GM18867 (cell line): ENCODE measurements around the gene AKAP6.
"Not testable (repeated sequence)": the region's sequence is repeated elsewhere in the genome, so short reads cannot be mapped to it uniquely, and the experiment has no call there.

ENCODE experiments used
- ATAC-seq: cut with Tn5 transposase; IDR thresholded peaks from one replicate; pipeline ENCODE4 v1.9.1; 2021; ENCODE audit warnings: mild to moderate bottlenecking, moderate library complexity; ENCODE audit not compliant: unreplicated experiment

Gene AKAP6

GRCh38 chr14:32571551-32571950 lies 242.5 kb downstream of the AKAP6 start:
- no peak for ATAC-seq

GRCh38 chr14:32571995-32572866 lies 243.1 kb downstream of the AKAP6 start:
- peak; percentile 75 for ATAC-seq

- no peak for ATAC-seq
These were observed 243.7 kb downstream of the AKAP6 start for GRCh38 chr14:32572867-32573150.

DNA sequence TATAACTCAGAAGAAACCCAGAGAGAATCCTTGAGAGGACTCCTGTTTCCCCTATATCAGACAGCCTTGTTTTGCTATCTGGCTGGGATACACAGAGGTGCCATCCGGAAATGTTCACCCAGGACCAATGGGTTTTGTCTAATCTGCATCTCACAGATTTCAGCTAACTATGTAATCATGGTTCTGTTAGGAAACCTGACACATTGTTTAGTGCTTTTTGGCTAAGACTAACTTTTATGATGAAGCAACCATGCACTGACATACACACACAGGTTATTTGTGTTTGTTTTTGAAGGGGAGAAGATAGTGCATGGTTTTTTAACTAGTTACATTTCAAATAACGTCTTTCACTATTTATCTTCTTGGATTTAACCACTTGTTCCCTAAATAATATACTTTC lies 245.2 kb downstream of the AKAP6 start:
- no peak for ATAC-seq

DNA sequence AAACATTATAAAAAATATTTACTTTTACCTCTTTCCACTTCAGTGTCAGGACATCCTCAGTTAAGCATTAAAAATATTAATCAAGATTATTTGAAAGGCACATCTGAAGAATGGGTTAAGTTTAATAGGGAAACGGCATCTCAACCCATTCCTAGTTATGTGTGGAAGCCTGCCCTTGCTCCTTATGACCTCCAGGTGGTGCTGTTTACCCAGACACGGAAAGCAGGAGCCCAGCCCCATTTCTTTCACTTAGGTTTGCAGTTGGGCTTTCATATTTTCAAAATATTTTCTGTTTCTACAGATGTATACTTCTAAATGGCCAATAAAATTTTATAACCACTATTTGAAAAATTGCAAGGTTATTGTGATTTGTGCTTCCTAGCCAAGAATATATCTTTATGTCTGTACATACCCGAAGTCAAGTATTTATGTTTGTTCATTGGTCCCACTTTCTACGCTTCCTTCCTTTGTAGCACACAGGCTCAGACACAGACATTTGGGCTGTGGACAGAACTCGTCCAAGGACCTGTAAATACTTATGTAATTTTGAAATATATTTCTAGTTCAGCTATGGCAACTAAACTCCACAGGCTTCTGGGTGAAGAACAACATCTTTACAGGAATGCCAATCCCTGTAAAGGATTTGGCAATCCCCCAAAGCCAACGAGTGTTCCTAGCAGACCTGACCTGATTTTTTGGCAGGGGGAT lies 247.1 kb downstream of the AKAP6 start:
- peak; percentile 60 for ATAC-seq

DNA sequence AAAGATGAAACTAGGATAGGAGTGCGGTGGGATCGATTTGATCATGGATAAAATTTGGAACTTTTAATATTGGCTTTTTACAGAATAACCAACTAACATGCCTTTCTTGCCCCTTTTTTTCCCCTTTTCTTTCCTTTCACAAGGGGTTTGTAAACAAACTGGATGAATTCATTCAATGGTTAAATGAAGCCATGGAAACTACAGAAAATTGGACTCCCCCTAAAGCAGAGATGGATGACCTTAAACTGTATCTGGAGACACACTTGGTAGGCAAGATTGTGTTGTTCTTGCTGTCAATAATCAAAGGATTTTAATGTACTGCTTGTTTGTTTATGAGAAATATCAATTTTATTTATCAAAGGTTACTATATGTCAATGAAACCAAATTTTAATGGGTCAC lies 247.9 kb downstream of the AKAP6 start:
- no peak for ATAC-seq

DNA sequence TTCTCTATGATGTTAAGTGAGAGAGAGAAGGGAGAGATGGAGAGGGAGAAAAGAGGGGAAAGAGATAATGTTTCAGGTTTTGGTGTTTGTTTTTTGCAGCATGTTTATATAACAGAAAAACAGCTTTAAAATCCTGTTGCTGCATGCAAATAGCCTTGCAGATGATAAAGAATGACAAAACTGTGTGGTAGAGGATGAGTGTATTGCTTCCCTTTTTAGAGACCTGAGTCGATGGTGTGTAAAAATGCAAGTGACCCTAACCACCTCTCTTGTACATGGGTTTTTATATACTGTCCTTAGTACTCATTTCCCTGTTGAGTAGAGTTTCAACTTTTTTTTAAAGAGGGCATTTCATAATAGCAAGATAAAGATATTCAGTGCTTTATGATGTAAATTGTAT lies 249.1 kb downstream of the AKAP6 start:
- peak; percentile 85 for ATAC-seq

DNA sequence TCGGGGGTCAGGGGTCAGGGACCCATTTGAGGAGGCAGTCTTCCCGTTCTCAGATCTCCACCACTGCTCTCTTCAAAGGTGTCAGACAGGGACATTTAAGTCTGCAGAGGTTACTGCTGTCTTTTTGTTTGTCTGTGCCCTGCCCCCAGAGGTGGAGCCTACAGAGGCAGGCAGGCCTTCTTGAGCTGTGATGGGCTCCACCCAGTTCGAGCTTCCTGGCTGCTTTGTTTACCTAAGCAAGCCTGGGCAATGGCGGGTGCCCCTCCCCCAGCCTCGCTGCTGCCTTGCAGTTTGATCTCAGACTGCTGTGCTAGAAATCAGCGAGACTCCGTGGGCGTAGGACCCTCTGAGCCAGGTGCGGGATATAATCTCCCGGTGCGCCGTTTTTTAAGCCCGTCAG lies 254.3 kb downstream of the AKAP6 start:
- ATAC-seq: not testable (repeated sequence)

GRCh38 chr14:32584079-32584478 lies 255.0 kb downstream of the AKAP6 start:
- ATAC-seq: no peak

DNA sequence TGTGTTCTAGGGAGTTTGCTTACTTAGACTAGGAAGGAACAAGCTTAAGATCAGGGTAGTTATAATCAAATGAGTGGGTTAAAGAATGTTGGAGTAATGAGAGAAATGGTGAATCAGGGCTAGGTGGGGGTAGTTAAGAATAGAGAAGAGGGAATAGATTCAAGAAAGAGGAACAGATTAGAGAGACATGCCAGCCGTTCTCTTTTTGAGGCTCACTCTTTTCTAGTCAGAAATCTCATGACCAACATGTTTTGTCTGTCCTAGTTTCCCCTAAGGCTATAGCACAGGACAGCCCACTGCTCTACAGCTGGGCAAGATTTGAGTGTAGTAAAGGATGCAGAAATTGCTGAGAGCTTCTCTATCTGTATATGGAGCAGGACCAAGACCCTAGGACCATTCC lies 258.4 kb downstream of the AKAP6 start:
- no peak for ATAC-seq

DNA sequence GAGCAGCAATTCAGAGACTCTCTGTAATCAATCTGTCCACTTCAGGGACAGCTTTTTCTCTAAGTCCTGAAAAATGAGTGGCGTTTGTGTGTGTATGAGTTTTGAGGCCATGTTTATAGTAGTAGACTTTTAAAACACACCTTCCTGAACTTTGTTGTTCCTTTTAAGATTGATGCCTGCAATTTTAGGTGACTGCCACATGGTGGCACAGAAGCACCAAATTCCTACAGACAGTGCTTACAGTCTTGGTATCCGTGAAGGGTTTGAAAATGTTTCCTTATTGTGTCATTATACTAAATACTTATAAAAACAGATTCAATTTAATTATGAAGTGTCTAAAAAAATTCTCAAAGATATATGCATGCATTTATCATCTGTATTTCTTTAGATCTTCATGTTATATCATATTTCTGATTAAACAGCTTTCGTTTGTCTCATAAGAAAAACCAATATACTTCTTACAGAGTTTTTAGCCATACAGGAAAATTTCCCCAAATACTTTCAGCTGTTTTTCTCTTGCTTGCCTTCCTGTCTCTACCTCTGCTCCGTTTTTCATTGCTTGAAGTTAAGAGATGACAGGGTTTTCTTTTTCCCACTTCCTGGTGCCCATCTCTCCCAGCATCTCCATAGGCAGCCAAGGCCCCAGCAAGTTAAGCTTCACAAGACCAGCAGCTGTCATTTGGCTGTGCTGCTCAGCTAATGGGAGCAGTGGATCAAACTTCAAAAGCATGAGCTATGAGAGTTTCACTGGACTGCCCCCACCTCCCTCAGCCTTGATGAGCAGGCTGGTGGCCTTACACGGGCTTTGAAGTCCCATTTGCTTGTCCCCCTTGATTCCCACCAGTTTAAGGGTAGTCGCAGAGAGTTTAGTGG lies 259.6 kb downstream of the AKAP6 start:
- ATAC-seq: peak; percentile 76

GRCh38 chr14:32590157-32590556 lies 261.1 kb downstream of the AKAP6 start:
- no peak for ATAC-seq

GRCh38 chr14:32593290-32593942 lies 264.3 kb downstream of the AKAP6 start:
- ATAC-seq: no peak

- no peak for ATAC-seq
These were observed 265.7 kb downstream of the AKAP6 start for GRCh38 chr14:32594766-32595165.

- ATAC-seq: no peak
These were observed 266.4 kb downstream of the AKAP6 start for GRCh38 chr14:32595497-32595896.

- no peak for ATAC-seq
These were observed 267.3 kb downstream of the AKAP6 start for GRCh38 chr14:32596390-32596789.

GRCh38 chr14:32597771-32598170 lies 268.7 kb downstream of the AKAP6 start:
- ATAC-seq: no peak

DNA sequence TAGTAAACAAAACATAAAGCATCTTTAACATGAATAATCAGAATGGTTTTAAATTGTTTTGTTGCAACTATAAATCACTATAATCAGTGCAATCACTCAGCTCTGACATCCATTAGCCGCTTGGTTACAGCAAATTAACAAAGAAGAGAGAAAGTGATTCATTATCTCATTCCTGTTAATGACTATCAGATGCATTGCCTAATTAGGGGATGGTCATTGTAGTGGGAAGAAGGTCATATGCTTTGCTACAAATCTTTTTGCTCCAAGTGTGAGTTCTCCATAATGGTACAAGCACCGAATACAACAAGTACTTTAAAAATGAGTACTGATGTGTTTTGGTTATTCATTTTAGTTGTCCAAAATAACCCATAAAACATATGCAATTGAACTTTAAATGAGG lies 272.0 kb downstream of the AKAP6 start:
- no peak for ATAC-seq

- ATAC-seq: no peak
These were observed 272.8 kb downstream of the AKAP6 start for GRCh38 chr14:32601906-32602305.

DNA sequence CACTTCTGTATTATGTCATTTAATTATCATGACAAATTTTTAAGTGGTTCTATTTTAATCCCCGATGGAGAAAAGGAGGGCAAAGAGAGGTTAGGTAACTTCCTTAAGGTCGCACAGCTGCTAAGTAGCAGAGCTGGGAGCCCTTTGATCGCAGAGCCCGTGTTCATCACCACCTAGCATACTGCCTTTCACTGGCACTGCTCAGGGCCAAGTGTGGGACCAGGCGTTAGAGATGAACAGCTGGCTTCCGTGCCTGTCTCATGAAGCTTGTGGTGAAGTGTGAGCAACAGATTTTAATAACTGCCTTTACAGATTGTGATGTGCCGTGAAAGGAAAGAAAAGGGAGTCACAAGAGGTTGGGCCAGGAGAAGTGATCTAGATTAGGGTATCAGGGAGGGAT lies 273.6 kb downstream of the AKAP6 start:
- no peak for ATAC-seq

GRCh38 chr14:32603992-32604565 lies 275.0 kb downstream of the AKAP6 start:
- peak; percentile 83 for ATAC-seq
